Astrocyte (in vitro differentiated cells and primary cell): ENCODE results near the gene TYW3.

Experiments used
- CTCF ChIP-seq: IDR thresholded peaks from 2 replicates; pipeline ENCODE4 v1.5.1; 2011; ENCODE audit warnings: low read depth, mild to moderate bottlenecking, inconsistent platforms, low read length, moderate library complexity; ENCODE audit not compliant: insufficient read depth
- EZH2 ChIP-seq: IDR thresholded peaks from 2 replicates; pipeline ENCODE4 v1.6.1; 2012; ENCODE audit warnings: mild to moderate bottlenecking, low read length, inconsistent platforms; ENCODE audit not compliant: insufficient read depth

- TF ChIP-seq EZH2, result no peak
- TF ChIP-seq CTCF, result no peak
These were observed 47.6 kb downstream of the TYW3 start for GRCh38 chr1:74780594-74780993.
